T-helper 2 cell treated with Interferon-gamma antibody and Interleukin-4, amounts not matched to agents 100 ng/mL and 5 ng/mL, for 36 hours (primary cell): ENCODE data around the gene DBX1. TPM values are rescaled to one million over a fixed set of nuclear protein-coding genes. Genes with fewer than 3 reads are reported as not detected.

ENCODE experiments used
- intact Hi-C: fragments of 100-400 bp; cut with micrococcal nuclease; formaldehyde crosslinking; loops from one replicate; pipeline ENCODE4 v1.15.1; 2023
- total RNA-seq: library from RNA; stranded (reverse); gene quantifications from 2 replicates; pipeline ENCODE4 v1.2.3, GENCODE V29; 2022

DBX1 gene
- total RNA-seq, 1 donor from 2014 or later = not detected

DNA sequence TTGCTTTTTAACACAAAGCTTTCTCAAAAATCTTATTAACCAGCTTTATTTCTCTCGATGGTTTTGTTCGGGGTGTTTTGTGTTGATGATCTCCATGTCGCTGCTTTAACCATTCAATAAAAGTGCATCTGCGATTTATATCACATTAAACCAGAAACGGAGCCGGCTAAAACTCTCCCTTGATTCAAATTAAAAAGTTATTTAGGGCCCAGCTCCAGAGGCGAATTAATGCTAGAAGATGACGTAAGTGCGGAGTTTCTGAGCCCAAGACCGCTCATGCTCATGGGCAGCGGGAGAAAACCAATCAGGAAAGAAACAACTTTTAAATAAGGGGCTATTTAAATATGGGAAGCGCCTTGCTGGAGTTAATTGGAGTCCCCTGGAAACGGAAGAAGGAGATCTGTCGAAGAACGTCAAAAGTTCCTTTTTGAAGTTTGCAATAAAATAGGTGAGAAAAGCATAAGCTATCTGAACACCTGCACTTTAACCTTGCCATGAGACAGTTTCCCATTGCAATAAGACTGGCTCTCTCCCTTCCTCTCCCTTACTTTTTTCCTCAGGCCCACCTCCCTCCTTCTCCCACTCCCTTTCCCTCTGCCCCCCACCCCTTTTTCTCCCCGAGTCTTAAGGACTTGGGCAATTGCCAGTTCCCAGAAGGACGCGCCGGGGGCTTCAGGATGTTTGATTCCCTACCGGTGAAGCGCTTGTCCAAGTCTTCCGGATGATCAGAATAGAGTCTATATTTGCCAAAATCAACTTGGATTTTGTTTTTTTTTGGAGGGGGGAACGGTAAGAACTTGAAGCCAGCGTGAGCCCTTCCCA, 1.9 kb upstream of the DBX1 start:
- intact Hi-C loops = no loop called here

DNA sequence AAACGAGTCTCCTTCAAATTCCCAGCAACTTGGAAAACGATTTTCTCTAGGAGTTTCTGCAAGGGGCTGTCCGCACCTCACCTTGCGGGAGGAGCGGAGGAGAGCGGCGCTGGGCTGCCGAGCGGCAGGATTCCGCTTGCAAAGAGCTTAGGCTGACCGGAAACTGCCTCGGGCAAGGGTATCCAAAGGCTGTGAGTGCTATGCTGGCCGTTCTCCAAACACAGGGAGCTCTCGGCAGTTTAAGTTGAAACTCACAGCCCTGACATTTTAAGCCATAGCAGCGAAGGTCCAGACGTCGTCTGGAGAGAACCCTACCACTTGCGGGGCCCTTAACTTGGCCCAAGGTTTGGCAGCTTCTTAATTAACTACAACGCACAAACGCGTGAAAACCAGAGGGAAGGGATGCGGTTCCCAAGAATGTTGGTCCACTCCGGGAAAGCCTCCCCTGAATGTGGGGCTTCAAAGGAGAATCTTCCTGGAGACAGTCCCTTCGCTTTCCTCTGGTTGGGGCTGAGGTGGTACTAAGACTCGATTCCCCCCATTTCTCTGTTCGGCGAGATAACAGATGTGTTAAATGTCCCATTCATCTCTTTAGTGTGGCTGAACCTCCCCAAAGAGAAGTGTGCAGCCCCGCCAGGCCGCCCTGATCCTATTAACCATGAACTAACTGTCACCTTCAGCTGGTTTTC, 1.1 kb upstream of the DBX1 start:
- intact Hi-C loops = no loop called here

DNA sequence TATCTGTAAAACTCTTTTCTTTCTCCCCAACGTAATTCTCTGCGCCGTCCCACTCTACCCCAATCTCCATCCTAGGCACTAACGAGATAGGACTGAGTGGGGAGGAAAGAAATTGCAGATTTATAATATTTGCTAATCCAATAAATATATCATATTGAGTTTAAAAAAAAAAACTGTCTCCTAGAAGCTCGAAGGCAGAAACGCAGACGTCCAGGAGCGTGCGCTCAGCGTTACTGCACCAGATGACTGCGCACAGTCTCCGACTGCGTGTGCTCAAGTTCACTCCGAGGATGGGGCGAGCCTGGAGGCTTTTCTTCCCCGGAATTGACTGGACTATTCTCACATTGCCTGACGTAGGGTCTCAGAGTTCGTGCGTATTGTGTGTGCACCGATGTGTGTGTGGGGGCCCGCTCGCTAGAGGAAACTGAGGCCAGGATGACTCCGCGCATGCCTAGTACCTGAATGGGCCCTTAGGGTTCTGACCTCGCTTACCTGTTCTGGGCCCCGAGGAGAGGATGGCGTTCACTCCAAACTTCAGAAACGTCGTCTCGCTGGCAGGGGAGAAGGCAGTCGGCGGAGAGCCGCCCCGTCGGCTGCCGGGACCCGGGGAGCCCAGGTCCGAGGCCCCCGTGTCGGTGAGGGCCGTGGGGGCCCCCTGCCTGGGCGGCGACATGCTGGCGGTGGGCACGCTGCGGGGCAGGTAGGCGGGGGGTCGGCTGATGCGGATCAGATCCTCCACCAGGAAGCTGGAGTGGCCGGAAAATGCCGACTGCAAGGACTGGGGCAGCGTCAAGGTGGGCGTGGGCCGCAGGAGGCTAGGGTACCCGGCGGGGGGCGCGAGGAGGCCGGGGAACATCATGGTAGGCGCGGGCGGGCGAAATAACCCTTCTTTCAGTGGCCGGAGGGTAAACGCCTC, 551 bp downstream of the DBX1 start:
- intact Hi-C loops = loop anchor here (2.0 to 5.0 kb wide), 3 partner anchors 48 to 513 kb away; no protein-coding TSS in a partner anchor

DNA sequence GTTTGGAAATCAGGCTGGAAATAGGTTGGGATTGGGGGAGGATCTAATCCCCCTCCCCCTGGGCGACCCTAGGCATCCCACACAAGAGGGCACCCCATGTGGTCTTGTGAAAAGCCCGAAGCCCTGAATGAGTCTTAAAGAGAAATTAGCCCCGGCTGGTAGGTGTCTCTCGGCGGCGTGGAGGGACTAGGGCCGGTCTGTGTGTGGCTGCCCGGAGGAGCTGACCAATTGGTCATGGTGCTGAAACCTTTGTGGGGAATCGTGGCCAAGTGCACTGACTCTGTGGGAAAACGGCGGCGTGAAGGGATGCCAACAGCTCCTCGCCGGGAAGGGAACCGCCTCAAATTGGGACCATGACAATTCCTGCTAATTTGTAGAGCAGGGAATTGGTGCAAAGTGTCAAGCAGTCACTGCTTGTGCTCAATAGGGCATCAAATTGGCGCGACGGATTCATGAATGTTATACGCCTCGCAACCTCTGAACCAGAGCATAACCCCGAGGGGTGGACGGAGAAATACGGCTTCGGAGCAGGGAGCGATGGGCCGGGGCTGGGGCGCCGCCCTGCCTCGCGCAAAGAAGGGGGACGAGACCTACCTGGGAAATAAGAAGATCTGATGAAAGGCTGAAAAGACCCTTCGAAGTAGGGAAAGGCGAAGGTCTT, 1.5 kb downstream of the DBX1 start:
- intact Hi-C loops = loop anchor here (2.0 to 5.0 kb wide), 3 partner anchors 49 to 514 kb away; no protein-coding TSS in a partner anchor

DNA sequence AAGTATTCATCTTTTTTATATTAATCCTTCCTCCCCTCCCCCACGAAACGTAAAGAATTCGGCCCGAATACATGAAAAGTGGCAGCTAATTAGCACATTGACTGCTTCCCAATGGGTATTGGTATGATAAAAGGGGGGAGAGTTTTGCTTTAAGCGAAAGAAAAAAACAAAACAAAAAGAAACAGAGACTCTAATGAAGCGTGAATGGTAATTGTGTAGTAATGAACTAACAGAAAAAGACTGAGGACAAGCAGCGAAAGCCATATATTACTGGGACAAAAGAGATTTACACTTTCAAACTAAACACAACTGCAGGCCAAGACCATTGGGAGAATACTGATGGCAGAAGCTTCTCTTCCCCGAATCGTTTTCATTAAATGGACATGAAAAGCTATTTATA, 2.5 kb downstream of the DBX1 start:
- intact Hi-C loops = loop anchor here (2.0 to 5.0 kb wide), 3 partner anchors 50 to 515 kb away; no protein-coding TSS in a partner anchor

DNA sequence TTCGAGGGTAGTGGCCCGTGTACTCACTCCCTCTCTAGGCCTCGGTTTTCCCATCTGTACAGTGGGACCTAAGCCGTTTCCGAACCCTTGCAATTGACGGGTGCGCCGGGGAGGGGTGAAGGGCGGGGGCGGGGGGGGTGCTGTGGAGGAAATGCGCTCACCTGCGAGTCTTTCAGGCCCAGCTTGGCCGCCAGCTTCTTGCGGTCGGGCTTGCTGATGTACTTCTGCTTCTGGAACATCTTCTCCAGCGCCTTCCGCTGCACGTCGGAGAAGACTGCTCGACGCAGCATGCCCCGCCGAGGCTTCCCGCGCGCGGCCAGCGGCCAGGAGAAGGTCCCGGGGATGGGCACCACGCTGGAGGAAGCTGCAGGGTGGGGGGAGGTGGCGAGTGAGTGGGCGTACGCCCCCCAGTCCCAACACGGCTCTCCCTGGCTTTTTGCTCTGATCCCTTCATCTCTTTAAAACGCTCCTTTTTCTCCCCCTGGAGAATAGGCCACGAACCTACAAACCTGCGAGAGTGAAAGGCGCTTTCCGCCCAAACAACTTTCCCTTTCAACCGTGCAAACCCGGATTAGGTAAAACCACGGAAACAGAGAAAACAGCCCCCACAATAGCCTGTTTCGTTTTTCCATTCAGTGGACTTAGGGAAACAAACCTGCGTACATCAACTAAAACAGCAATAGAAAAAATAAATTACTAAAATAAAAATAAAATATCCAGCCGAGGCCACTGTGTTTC, 3.2 kb downstream of the DBX1 start:
- intact Hi-C loops = loop anchor here (5.0 kb wide), 2 partner anchors 50 to 515 kb away; no protein-coding TSS in a partner anchor

DNA sequence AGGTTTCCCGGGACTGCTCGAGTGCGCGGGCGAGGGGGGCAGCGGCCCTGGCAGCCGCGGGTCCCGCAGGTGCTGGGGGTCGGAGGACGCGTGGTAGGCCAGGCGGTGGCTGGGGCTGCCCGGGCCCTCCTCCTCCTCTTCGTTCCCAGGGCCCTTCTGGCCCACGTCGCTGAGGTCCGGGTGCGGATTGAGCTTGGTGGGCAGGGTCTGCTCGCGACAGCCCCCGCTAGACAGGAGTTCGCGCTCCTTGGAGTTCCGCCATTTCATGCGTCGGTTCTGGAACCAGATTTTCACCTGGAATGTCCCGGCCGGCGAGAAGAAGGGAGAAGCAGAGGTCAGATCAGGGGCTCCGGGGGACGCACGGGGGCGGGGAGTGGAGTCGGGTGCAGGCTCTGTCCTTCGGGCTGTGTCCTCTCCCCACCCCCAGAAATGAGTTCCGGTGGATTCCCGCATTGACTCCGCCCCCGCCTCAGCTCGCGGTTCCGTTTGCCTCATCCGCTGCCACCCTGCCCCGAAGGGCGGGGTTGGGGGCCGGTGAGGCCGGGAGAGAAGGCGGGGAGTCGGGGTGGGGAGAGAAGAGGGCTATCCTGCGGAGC, 3.9 kb downstream of the DBX1 start:
- intact Hi-C loops = loop anchor here (5.0 kb wide), 2 partner anchors 51 to 516 kb away; no protein-coding TSS in a partner anchor

DNA sequence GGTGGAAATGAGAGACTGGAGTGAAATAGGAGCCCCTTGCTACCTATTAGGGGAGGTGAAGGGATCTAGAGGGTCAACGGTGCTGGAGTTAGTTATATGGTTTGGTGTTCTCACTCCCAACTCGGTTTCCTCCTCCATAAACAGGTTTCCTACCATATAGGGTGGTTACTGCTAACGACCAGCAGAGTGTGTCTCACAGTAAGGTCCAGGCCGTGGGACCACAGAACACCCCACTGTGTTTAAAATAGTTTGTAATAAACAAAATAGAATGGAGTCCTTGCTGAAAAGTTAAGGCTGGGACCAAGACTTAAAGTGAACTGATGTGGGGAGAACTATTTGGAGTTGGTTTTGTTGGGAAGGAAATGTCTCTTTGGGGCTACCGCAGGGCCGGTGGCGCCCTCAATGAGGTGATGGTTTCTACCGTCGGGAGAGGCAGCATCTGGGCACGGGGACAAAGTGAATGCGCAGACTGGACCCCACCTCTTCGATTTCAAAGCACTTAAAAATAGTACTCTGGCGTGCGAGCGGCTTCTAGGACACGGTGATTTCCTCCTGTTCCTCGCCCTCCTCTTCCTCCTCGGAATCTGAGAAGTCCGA, 4.5 kb downstream of the DBX1 start:
- intact Hi-C loops = loop anchor here (5.0 kb wide), 2 partner anchors 52 to 517 kb away; no protein-coding TSS in a partner anchor

DNA sequence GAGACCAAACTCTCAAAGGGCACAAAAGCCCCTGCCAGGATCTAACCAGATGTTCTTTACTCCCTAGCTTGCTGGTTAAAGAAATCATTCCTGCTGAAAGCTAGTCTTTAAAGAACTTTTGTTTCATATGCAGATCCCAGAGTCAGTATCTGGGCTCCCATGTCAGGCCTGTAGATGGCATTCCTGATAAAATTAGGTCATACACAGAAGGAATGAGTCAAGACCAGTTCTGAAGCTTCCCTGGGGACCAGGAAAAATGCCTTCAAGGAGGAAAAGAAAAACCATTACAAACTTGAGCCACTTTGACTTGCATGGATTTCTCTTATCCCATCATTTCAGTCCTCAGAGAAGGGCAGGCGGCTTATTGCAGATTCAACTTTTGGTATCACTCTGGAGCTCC, 5.9 kb downstream of the DBX1 start:
- intact Hi-C loops = no loop called here

DNA sequence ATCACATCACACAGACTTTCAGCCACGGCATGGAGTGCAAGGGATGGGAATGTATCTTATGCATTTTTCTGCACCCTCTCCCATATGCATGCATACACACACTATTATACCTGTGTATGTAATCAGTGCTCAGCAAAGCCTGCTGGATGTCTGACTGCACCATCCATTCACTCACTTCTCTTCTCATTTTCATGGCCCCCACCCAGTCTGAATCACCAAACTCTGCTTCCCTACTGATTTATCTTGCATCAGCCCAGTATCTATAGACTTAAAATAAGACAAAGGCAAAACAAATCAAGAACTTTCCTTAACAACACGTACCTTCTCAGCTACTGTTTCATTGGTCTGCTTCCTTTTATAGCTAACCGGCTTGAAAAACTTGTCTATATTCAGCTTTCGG, 21.6 kb downstream of the DBX1 start:
- intact Hi-C loops = no loop called here

DNA sequence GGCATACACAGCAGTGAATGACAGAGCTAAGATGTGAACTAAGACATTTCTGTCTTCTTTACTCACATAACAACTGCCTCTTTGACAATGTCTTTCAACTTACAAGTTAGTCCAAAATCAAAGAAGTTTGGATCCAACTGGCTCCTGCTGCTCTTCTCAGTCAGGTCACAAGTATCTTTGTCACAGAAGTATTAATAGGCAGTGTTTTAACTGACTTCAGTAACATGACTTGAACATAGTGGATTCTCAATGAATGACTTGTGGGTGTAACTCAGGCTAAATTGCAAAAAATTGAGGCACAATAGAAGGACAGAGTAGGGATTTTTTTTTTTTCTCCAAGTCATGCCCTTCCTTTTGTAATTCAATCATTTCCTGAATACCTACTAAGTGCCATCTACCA, 22.6 kb downstream of the DBX1 start:
- intact Hi-C loops = no loop called here

DNA sequence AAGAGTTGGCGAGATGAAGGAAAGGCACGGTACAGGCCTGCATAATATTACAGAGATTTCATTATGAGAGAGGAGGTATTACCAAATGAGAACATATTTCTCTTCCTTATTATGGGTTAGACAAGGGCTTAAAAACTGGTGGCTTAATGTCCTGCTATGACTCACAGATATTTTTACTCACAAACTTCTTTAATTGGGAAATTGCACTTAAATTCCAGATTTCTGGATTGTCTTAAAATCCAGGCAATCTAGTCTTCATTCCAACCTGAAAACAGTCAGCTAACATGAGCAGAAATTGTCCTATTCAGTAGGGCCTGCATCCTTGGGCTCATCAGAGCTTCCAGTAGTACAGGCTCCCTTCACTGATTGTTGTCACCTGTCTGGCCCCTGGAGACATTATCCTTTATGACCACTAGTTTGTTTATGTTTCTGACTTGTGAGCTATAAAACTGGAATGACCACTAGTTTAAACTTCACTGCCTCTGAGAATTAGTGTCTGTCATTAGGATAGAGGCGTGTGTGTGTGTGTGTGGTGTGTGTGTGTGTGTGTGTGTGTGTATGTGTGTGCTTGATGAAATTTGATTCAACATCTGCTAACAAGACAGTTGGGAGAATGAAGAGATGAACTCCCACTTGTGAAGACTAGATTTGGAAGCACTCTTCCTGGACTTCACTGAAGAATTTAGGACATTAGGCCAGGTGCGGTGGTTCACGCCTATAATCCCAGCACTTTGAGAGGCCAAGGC, 25.1 kb downstream of the DBX1 start:
- intact Hi-C loops = no loop called here

DNA sequence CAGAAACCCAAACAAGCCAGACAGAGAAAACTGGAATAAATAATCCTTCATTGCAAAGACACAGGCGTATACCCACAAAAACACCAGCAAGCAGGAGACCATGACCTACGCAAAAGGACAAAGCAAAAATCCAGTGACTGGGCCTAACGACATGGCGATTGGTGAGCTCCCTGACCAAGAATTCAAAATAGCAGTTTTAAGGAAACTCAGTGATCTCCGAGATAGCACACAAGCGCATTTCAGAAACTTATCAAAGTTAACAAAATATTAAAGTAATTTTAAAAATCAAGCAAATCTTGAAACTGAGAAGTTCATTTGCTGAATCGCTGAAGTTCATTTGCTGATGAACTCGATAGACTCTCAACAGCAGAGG, 27.6 kb downstream of the DBX1 start:
- intact Hi-C loops = loop anchor here (2.0 kb wide), 1 partner anchor 182 kb away; no protein-coding TSS in a partner anchor

DNA sequence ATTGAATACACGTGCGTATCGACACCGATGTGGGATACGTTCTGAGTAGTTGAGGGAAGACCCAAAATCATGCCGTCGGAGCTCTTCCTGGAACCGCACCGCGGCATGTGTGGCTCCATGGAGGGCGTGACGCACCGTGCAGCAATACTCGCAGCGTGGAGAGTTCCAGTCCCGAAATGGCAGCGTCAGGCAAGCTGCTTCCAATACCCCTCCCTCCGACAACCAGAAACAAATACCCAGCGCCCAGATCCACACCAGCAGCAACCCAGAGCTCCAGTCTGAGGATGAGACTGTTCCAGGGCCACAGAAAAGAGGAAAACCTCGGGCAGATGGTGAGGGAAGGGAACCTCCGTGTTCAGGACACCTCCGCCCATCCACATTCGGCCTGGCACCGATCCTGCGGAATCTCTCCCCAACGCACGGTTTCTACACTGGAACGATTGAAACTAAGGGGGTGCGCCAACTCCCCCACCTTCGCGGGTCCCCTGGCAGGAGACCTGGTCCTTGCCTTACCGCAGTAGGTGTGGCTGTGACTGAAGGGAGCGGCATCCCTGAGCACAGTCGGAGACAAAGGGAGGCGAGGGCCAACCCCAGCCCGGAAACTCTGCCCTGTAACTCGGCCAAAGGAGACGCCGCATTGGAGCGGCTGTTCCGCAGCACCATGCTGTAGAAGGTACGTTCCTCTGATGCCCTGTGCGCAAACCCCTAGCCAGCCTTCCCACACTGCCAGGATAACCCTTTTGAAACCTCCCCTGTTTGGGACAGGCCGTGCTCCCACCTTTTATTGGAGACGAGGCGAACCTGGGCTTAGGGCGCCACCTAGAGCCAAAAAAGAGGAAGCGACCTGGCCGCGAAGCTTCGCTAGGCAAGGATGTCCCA, 28.2 kb downstream of the DBX1 start:
- intact Hi-C loops = loop anchor here (2.0 kb wide), 1 partner anchor 181 kb away; no protein-coding TSS in a partner anchor

DNA sequence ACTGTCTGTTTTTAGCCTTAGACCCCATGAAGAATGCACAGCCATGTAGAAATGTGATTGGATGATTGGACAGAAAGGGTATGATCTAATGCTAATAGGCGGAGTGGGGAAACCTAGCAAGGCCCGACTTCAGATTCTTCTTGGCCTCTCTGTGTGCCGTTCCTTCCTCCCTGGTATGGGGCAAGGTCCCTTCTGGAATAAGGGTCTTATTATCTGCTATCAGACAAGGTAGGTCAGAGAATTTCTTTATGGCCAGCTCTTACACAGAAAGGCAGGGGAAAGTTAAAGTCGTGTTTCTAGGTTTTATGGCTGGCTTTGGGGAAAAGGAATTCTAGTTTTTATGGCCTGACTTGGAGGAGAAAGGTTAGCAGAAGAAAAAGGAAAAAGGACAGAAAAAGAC, 30.6 kb downstream of the DBX1 start:
- intact Hi-C loops = loop anchor here (2.0 to 5.0 kb wide), 2 partner anchors 208 to 313 kb away; no protein-coding TSS in a partner anchor

DNA sequence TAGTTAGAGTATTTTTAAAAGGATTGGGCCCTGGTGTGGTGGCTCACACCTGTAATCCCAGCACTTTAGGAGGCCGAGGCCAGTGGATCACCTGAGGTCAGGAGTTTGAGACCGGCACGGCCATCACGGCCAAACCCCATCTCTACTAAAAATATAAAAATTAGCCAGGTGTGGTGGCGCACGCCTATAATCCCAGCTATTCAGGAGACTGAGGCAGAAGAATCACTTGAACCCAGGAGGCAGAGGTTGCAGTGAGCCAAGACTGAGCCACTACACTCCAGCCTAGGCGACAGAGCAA, 31.8 kb downstream of the DBX1 start:
- intact Hi-C loops = loop anchor here (1.0 to 5.0 kb wide), 4 partner anchors 209 to 483 kb away; no protein-coding TSS in a partner anchor
